ENCODE results near the gene UPK3B.
"Not testable (repeated sequence)": the region's sequence is repeated elsewhere in the genome, so short reads cannot be mapped to it uniquely, and the experiment has no call there.

The UPK3B gene

DNA sequence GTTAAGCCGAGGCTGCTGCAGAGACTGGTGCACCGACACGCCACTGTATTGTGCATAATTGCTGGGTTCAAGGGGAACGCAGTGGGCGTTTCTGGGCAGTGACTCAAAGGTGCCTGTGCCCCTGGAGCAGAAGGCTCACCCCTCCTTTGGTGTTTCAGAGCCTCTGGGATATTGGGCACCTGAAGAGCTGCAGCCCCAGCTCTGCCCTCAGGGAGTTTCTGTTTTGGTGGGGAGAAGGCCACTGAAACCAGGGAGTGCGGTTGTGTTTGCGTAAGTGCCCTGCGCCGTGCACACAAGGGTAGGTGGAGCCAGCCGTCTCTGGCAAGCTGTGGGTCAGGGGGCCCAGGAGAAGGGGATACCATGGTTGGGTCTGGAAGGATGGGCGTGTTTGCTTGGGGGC, 34.1 kb upstream of the UPK3B start:
- not testable (repeated sequence) for H3K27ac ChIP-seq (ENCODE audit: insufficient read depth, low read length, poor library complexity, severe bottlenecking); H3K4me3 ChIP-seq (ENCODE audit: insufficient read depth, low read depth, low read length, poor library complexity, severe bottlenecking); H3K4me1 ChIP-seq (ENCODE audit: control insufficient read depth, insufficient read depth, low read length, poor library complexity, severe bottlenecking); H3K9me3 ChIP-seq (ENCODE audit: control insufficient read depth, low read length); DNase-seq; H3K36me3 ChIP-seq (ENCODE audit: control insufficient read depth, insufficient read depth, low read length); H3K27me3 ChIP-seq (replicated peaks; ENCODE audit: control insufficient read depth, insufficient read depth, low read length, poor library complexity, severe bottlenecking)

- H3K4me1 ChIP-seq (ENCODE audit: control insufficient read depth, insufficient read depth, low read length, poor library complexity, severe bottlenecking); H3K27me3 ChIP-seq (replicated peaks; ENCODE audit: control insufficient read depth, insufficient read depth, low read length, poor library complexity, severe bottlenecking); DNase-seq; H3K9me3 ChIP-seq (ENCODE audit: control insufficient read depth, low read length); H3K36me3 ChIP-seq (ENCODE audit: control insufficient read depth, insufficient read depth, low read length); H3K27ac ChIP-seq (ENCODE audit: insufficient read depth, low read length, poor library complexity, severe bottlenecking); H3K4me3 ChIP-seq (ENCODE audit: insufficient read depth, low read depth, low read length, poor library complexity, severe bottlenecking): not testable (repeated sequence)
Measured at GRCh38 chr7:76476742-76477474, 33.4 kb upstream of the UPK3B start.

DNA sequence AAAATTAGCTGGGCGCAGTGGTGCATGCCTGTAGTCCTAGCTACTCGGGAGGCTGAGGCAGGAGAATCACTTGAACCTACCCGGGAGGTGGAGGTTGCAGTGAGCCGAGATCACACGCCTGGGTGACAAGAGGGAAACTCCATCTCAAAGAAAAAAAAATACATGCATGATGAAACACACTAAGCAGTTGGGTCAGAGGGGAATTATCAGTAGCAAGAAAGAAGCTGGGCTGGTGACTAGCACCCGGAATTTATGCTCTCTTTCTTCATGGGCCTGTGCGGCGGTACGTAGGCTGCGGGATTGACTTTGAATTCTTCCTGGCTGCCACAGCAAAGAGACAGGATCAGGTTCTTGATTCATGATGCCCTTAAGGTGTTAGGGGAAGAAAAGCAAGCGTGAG, 30.7 kb upstream of the UPK3B start:
- H3K27ac ChIP-seq (ENCODE audit: insufficient read depth, low read length, poor library complexity, severe bottlenecking); H3K4me3 ChIP-seq (ENCODE audit: insufficient read depth, low read depth, low read length, poor library complexity, severe bottlenecking); H3K27me3 ChIP-seq (replicated peaks; ENCODE audit: control insufficient read depth, insufficient read depth, low read length, poor library complexity, severe bottlenecking); H3K4me1 ChIP-seq (ENCODE audit: control insufficient read depth, insufficient read depth, low read length, poor library complexity, severe bottlenecking); DNase-seq; H3K36me3 ChIP-seq (ENCODE audit: control insufficient read depth, insufficient read depth, low read length); H3K9me3 ChIP-seq (ENCODE audit: control insufficient read depth, low read length): not testable (repeated sequence)

- H3K9me3 ChIP-seq (ENCODE audit: control insufficient read depth, low read length); DNase-seq; H3K4me1 ChIP-seq (ENCODE audit: control insufficient read depth, insufficient read depth, low read length, poor library complexity, severe bottlenecking); H3K27me3 ChIP-seq (replicated peaks; ENCODE audit: control insufficient read depth, insufficient read depth, low read length, poor library complexity, severe bottlenecking); H3K4me3 ChIP-seq (ENCODE audit: insufficient read depth, low read depth, low read length, poor library complexity, severe bottlenecking); H3K27ac ChIP-seq (ENCODE audit: insufficient read depth, low read length, poor library complexity, severe bottlenecking); H3K36me3 ChIP-seq (ENCODE audit: control insufficient read depth, insufficient read depth, low read length): not testable (repeated sequence)
Measured at GRCh38 chr7:76480403-76481253, 29.7 kb upstream of the UPK3B start.

GRCh38 chr7:76482660-76483059, 27.7 kb upstream of the UPK3B start:
- H3K27me3 ChIP-seq (replicated peaks; ENCODE audit: control insufficient read depth, insufficient read depth, low read length, poor library complexity, severe bottlenecking); H3K27ac ChIP-seq (ENCODE audit: insufficient read depth, low read length, poor library complexity, severe bottlenecking); H3K4me3 ChIP-seq (ENCODE audit: insufficient read depth, low read depth, low read length, poor library complexity, severe bottlenecking); H3K4me1 ChIP-seq (ENCODE audit: control insufficient read depth, insufficient read depth, low read length, poor library complexity, severe bottlenecking); DNase-seq; H3K9me3 ChIP-seq (ENCODE audit: control insufficient read depth, low read length); H3K36me3 ChIP-seq (ENCODE audit: control insufficient read depth, insufficient read depth, low read length): not testable (repeated sequence)

DNA sequence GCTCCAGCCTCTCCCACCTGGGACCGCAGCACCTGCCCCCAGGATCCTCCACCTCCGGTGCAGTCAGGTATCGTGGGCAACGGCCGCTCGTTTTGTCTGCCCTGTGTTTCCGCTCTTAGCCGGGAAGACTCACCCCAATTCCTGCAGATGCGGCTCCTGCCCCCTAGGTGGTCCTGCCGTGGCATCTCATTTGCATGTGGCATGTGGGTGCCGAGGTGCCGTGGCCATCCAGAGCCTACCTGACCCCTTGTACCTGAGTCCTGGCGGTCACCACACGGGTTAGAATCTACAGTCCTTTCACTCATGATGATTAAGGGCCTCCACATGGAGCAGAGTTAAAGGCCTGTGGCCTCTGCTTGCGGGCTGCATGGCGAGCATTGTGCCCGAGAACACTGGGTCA, 27.3 kb upstream of the UPK3B start:
- H3K27me3 ChIP-seq (replicated peaks; ENCODE audit: control insufficient read depth, insufficient read depth, low read length, poor library complexity, severe bottlenecking); H3K9me3 ChIP-seq (ENCODE audit: control insufficient read depth, low read length); H3K4me1 ChIP-seq (ENCODE audit: control insufficient read depth, insufficient read depth, low read length, poor library complexity, severe bottlenecking); H3K4me3 ChIP-seq (ENCODE audit: insufficient read depth, low read depth, low read length, poor library complexity, severe bottlenecking); H3K27ac ChIP-seq (ENCODE audit: insufficient read depth, low read length, poor library complexity, severe bottlenecking); DNase-seq; H3K36me3 ChIP-seq (ENCODE audit: control insufficient read depth, insufficient read depth, low read length): not testable (repeated sequence)

- H3K27ac ChIP-seq (ENCODE audit: insufficient read depth, low read length, poor library complexity, severe bottlenecking); H3K36me3 ChIP-seq (ENCODE audit: control insufficient read depth, insufficient read depth, low read length); H3K9me3 ChIP-seq (ENCODE audit: control insufficient read depth, low read length); H3K27me3 ChIP-seq (replicated peaks; ENCODE audit: control insufficient read depth, insufficient read depth, low read length, poor library complexity, severe bottlenecking); H3K4me1 ChIP-seq (ENCODE audit: control insufficient read depth, insufficient read depth, low read length, poor library complexity, severe bottlenecking); DNase-seq; H3K4me3 ChIP-seq (ENCODE audit: insufficient read depth, low read depth, low read length, poor library complexity, severe bottlenecking): not testable (repeated sequence)
Measured at GRCh38 chr7:76484456-76484855, 25.9 kb upstream of the UPK3B start.

DNA sequence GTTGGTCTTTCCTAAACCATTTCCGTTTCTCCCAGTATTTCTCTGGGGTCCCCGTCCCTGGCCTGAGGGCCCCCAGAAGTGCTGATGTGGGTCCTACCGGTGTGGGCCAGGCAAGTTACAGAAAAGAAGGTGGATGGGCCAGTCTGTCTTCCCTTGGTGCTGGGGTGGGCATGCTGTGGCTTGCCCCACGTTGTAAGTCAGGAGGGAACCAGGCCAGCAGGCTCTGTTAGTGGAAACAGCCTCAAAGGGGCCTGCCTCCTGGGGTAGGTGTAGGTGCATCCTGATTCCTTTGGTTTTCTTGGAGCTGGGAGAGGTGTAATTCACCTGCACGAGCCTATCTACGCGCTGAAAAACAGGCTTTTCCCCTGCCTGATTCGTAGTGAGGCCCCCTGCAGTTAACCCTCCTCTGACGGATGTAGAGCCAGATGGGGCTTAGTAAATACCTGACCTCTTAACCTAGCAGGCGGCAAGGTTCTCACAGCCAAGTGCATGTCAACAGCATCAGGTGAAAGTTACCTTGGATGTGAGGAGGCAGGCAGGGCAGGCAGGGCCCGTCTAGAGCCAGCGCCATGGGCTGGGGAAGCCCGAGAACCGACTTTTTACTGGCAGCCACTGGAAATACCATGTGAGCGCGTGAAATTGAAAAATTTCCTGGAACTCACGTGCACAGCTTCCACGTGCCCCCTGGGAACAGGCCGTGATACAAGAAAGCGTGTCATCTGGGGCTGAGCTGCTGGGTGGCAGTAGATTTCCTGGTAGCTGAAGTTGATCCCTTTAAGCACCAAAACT, 24.3 kb upstream of the UPK3B start:
- not testable (repeated sequence) for H3K9me3 ChIP-seq (ENCODE audit: control insufficient read depth, low read length); H3K4me1 ChIP-seq (ENCODE audit: control insufficient read depth, insufficient read depth, low read length, poor library complexity, severe bottlenecking); H3K36me3 ChIP-seq (ENCODE audit: control insufficient read depth, insufficient read depth, low read length); H3K27me3 ChIP-seq (replicated peaks; ENCODE audit: control insufficient read depth, insufficient read depth, low read length, poor library complexity, severe bottlenecking); DNase-seq; H3K4me3 ChIP-seq (ENCODE audit: insufficient read depth, low read depth, low read length, poor library complexity, severe bottlenecking); H3K27ac ChIP-seq (ENCODE audit: insufficient read depth, low read length, poor library complexity, severe bottlenecking)

DNA sequence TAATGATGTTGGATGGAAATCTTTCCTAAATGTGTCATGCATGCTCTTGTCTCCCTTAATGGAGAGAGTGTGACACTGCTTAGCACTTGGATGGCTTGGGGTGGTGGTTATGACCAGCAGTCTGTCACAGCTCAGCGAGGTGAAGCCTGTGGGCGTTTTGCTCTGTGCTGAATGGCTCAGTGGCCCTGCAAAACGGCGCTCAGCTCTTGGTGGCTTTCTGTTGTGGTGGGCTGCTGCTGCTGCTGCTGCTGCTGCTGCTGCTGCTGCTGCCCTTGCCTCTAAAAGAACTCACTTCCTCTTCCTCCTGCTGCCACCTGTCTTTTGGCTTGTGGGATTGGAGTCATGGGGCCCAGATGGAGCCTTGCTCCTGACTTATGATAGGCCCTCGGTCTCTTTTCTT, 23.7 kb upstream of the UPK3B start:
- not testable (repeated sequence) for DNase-seq; H3K9me3 ChIP-seq (ENCODE audit: control insufficient read depth, low read length); H3K4me3 ChIP-seq (ENCODE audit: insufficient read depth, low read depth, low read length, poor library complexity, severe bottlenecking); H3K36me3 ChIP-seq (ENCODE audit: control insufficient read depth, insufficient read depth, low read length); H3K4me1 ChIP-seq (ENCODE audit: control insufficient read depth, insufficient read depth, low read length, poor library complexity, severe bottlenecking); H3K27ac ChIP-seq (ENCODE audit: insufficient read depth, low read length, poor library complexity, severe bottlenecking); H3K27me3 ChIP-seq (replicated peaks; ENCODE audit: control insufficient read depth, insufficient read depth, low read length, poor library complexity, severe bottlenecking)

- not testable (repeated sequence) for H3K36me3 ChIP-seq (ENCODE audit: control insufficient read depth, insufficient read depth, low read length); H3K9me3 ChIP-seq (ENCODE audit: control insufficient read depth, low read length); H3K27me3 ChIP-seq (replicated peaks; ENCODE audit: control insufficient read depth, insufficient read depth, low read length, poor library complexity, severe bottlenecking); H3K27ac ChIP-seq (ENCODE audit: insufficient read depth, low read length, poor library complexity, severe bottlenecking); H3K4me3 ChIP-seq (ENCODE audit: insufficient read depth, low read depth, low read length, poor library complexity, severe bottlenecking); H3K4me1 ChIP-seq (ENCODE audit: control insufficient read depth, insufficient read depth, low read length, poor library complexity, severe bottlenecking); DNase-seq
Measured at GRCh38 chr7:76487969-76488368, 22.4 kb upstream of the UPK3B start.

Measured in effector memory CD4-positive, alpha-beta T cell (primary cell).